Panc1 (cell line): ENCODE data around the gene MTF1. TPM values are rescaled to one million over a fixed set of nuclear protein-coding genes. Genes with fewer than 3 reads are reported as not detected.

Experiments
- ATAC-seq: fragments of 200-7000 bp; cut with Tn5 transposase; 2 replicates; pipeline ENCODE4 v1.9.1; 2020; ENCODE audit warnings: mild to moderate bottlenecking, moderate library complexity
- BruUV-seq: library from RNA; stranded (reverse); fragments of 400-500 nt; replicated peaks from 2 replicates; lab custom pipeline; 2021; lab: Mats Ljungman, UMichigan
- CTCF ChIA-PET: fragments of 300-600 bp; sonication (Branson Sonifier 250); formaldehyde crosslinking; loops from one replicate; lab custom pipeline; 2022; ENCODE audit warnings: antibody characterized with exemption; lab: Charles Lee
- POLR2A ChIA-PET: fragments of 300-600 bp; sonication (Branson Sonifier 250); formaldehyde crosslinking; loops from one replicate; lab custom pipeline; 2022; ENCODE audit warnings: antibody characterized with exemption; lab: Charles Lee
- DNase-seq: peaks from one replicate; pipeline ENCODE4 v3.0.0-alpha.2; 2010; ENCODE audit warnings: low read depth, low spot score
- H3K27ac ChIP-seq: 2 replicates; pipeline ENCODE4 v1.5.1; 2011; ENCODE audit warnings: mild to moderate bottlenecking, low read length, inconsistent platforms
- H3K27me3 ChIP-seq: fragments of 200-500 bp; sonication (Bioruptor generic); 2 replicates; pipeline ENCODE4 v1.6.0; 2014; ENCODE audit warnings: low read length, inconsistent platforms; ENCODE audit not compliant: control insufficient read depth, insufficient read depth
- H3K36me3 ChIP-seq: fragments of 200-500 bp; sonication (Bioruptor generic); 2 replicates; pipeline ENCODE4 v1.5.1; 2014; ENCODE audit warnings: inconsistent platforms, mild to moderate bottlenecking, low read length, moderate library complexity; ENCODE audit not compliant: control insufficient read depth, insufficient read depth
- H3K4me1 ChIP-seq: 2 replicates; pipeline ENCODE4 v1.5.1; 2011; ENCODE audit warnings: inconsistent platforms, mild to moderate bottlenecking, low read length, moderate library complexity; ENCODE audit not compliant: control insufficient read depth, insufficient read depth
- H3K4me3 ChIP-seq, 2 experiments: 2 replicates each; pipeline ENCODE4 v1.5.1; 2011 to 2012; ENCODE audit warnings: low read depth in 2 of 2, low read length in 2 of 2, mild to moderate bottlenecking in 2 of 2, inconsistent platforms in 1 of 2, moderate library complexity in 1 of 2
- H3K9me3 ChIP-seq: fragments of 200-500 bp; sonication (Bioruptor generic); 2 replicates; pipeline ENCODE4 v1.5.1; 2014; ENCODE audit warnings: low read depth, mild to moderate bottlenecking, inconsistent platforms, low read length, moderate library complexity; ENCODE audit not compliant: control insufficient read depth, insufficient read depth
- CTCF ChIP-seq: fragments of 450-650 bp; IDR thresholded peaks from 2 replicates; pipeline ENCODE4 v1.5.1; 2017; ENCODE audit warnings: mild to moderate bottlenecking
- POLR2AphosphoS5 ChIP-seq: IDR thresholded peaks from 2 replicates; pipeline ENCODE4 v1.6.1; 2012; ENCODE audit warnings: mild to moderate bottlenecking, low read depth, low read length, moderate library complexity
- REST ChIP-seq, 2 experiments: IDR thresholded peaks; 2 replicates each; pipeline ENCODE4 v1.6.1; 2011 to 2012; ENCODE audit warnings: low read depth in 2 of 2, control low read depth in 1 of 2, low read length in 1 of 2, mild to moderate bottlenecking in 1 of 2, moderate library complexity in 1 of 2; ENCODE audit not compliant: insufficient read depth in 1 of 2
- SIN3A ChIP-seq: IDR thresholded peaks from 2 replicates; pipeline ENCODE4 v1.6.1; 2012; ENCODE audit warnings: low read depth, mild to moderate bottlenecking, low read length, moderate library complexity, borderline replicate concordance; ENCODE audit not compliant: insufficient read depth
- TCF7L2 ChIP-seq: IDR thresholded peaks from 2 replicates; pipeline ENCODE4 v1.6.1; 2011; ENCODE audit warnings: mild to moderate bottlenecking, low read depth, low read length, inconsistent platforms
- in situ Hi-C: cut with HindIII; loops from 2 replicates; pipeline ENCODE4 v1.10.0; 2016; ENCODE audit warnings: low sequenced_read_pairs, low pct_unique_long_range_greater_than_20kb
- intact Hi-C: fragments of 100-400 bp; cut with micrococcal nuclease; formaldehyde crosslinking; loops from one replicate; pipeline ENCODE4 v1.10.0; 2022; ENCODE audit not compliant: unreplicated experiment
- total RNA-seq: library from RNA; stranded (reverse); gene quantifications from one replicate; pipeline ENCODE4 v1.2.1, GENCODE V29; 2021; ENCODE audit not compliant: unreplicated experiment

Gene MTF1
- total RNA-seq, 1 experiment from 2014 or later = 26.2 TPM

- POLR2A ChIA-PET = interaction anchor here (0.6 kb wide), 1 partner anchor 179 kb away, joined by 4 read pairs; no protein-coding TSS in a partner anchor
- no TSS peak for BruUV-seq
- no peaks in the 10 kb centered on the region for H3K9me3 ChIP-seq
- H3K4me1 ChIP-seq = peaks cover 10% of the 10 kb centered on the region; the same call in 1 of the 2 replicates
- in situ Hi-C loops (no loop called here), intact Hi-C loops (no loop called here)
- no peaks in the 10 kb centered on the region for H3K36me3 ChIP-seq
- CTCF ChIA-PET = no interaction called here
- H3K4me3 ChIP-seq = no peak overlapping the region
- H3K27me3 ChIP-seq = peaks cover 25% of the 10 kb centered on the region
- ATAC-seq (no peak), DNase-seq (no peak)
- no peak overlapping the region for H3K27ac ChIP-seq
- TF ChIP-seq POLR2AphosphoS5 = no peak
- peak in 1 of 2 experiments; percentile 55; a peak in 2 of 4 replicates for TF ChIP-seq REST (IDR thresholded peaks at IDR 0.05; ENCODE audit: insufficient read depth in 1 of 2, low read depth in 2 of 2, low read length in 1 of 2)
- no peak for TF ChIP-seq TCF7L2
- no peak for TF ChIP-seq CTCF
- no peak for TF ChIP-seq SIN3A
Measured at GRCh38 chr1:37767488-37767887, 91.9 kb downstream of the MTF1 start.

GRCh38 chr1:37765916-37766664 lies 93.3 kb downstream of the MTF1 start:
- in situ Hi-C loops = no loop called here
- Histone ChIP-seq H3K36me3 (no peaks in the 10 kb centered on the region), H3K27ac (no peak overlapping the region), H3K9me3 (no peaks in the 10 kb centered on the region), H3K4me3 (peak overlapping the region; percentile 39 to 54), H3K27me3 (peaks cover 27% of the 10 kb centered on the region), H3K4me1 (peaks cover 10% of the 10 kb centered on the region; the same call in 1 of the 2 replicates)
- intact Hi-C loops = no loop called here
- peak; percentile 71 for ATAC-seq
- ChIA-PET POLR2A (no interaction called here), CTCF (interaction anchor here (0.6 kb wide), 2 partner anchors 48 to 217 kb away, joined by 3 to 6 read pairs; no protein-coding TSS in a partner anchor)
- no TSS peak for BruUV-seq
- no peak for DNase-seq
- TF ChIP-seq REST (IDR thresholded peaks at IDR 0.05; ENCODE audit: insufficient read depth in 1 of 2, low read depth in 2 of 2, low read length in 1 of 2) (peak in 1 of 2 experiments; percentile 60; a peak in 1 of 4 replicates), POLR2AphosphoS5 (no peak), CTCF (peak; percentile 63)
